B cell (primary cell): ENCODE results near the gene DNAJA1. TPM values are rescaled to one million over a fixed set of nuclear protein-coding genes. Genes with fewer than 3 reads are reported as not detected.

Experiments used
- ATAC-seq: fragments of 200-7000 bp; cut with Tn5 transposase; one replicate; pipeline ENCODE4 v1.10.0; 2021; ENCODE audit warnings: low read depth, mild to moderate bottlenecking, moderate number of reproducible peaks, moderate library complexity
- CTCF ChIA-PET: fragments of 350-600 bp; sonication (Branson Sonifier 250); formaldehyde crosslinking; loops from one replicate; lab custom pipeline; 2021; ENCODE audit warnings: antibody characterized with exemption, inconsistent platforms; lab: Charles Lee
- POLR2A ChIA-PET: fragments of 350-600 bp; sonication (Branson Sonifier 250); formaldehyde crosslinking; loops from one replicate; lab custom pipeline; 2021; ENCODE audit warnings: antibody characterized with exemption; lab: Charles Lee
- DNase-seq: peaks from one replicate; pipeline ENCODE4 v3.0.0; 2013
- H2AFZ ChIP-seq: 2 replicates; pipeline ENCODE4 v1.6.1; 2012; ENCODE audit warnings: mild to moderate bottlenecking, low read depth, low read length; ENCODE audit not compliant: insufficient read depth, poor library complexity, severe bottlenecking
- H3K27ac ChIP-seq, 2 donors: 1 replicate in 1 of 2; 2 replicates in 1 of 2; pipeline ENCODE4 v1.5.1; 2012 to 2013; ENCODE audit warnings: low read length in 2 of 2, mild to moderate bottlenecking in 2 of 2, moderate library complexity in 1 of 2
- H3K27me3 ChIP-seq, 4 experiments: fragments of 200-600 bp in 1 of 4; sonication (generic) in 1 of 4; replicated peaks in 1 of 4; 1 replicate in 2 of 4; 2 replicates in 2 of 4; pipeline versions ENCODE4 v1.6.1 to v1.7.0; 2013 to 2016; ENCODE audit warnings: low read length in 3 of 4, mild to moderate bottlenecking in 2 of 4, mixed read lengths in 1 of 4, moderate library complexity in 1 of 4; ENCODE audit not compliant: insufficient read depth in 4 of 4, control insufficient read depth in 3 of 4; ENCODE audit errors: control extremely low read depth in 1 of 4
- H3K36me3 ChIP-seq, 2 experiments: replicated peaks in 1 of 2; 1 replicate in 1 of 2; 2 replicates in 1 of 2; pipeline versions ENCODE4 v1.6.1 to v1.7.1; 2013; ENCODE audit warnings: low read length in 1 of 2; ENCODE audit not compliant: insufficient read depth in 2 of 2, control insufficient read depth in 1 of 2; ENCODE audit errors: control extremely low read depth in 1 of 2, extremely low read depth in 1 of 2
- H3K4me1 ChIP-seq, 2 donors: fragments of 200-600 bp in 1 of 2; sonication (generic) in 1 of 2; 1 replicate in 1 of 2; 2 replicates in 1 of 2; pipeline versions ENCODE4 v1.5.1 to v1.6.1; 2013 to 2017; ENCODE audit warnings: low read length in 2 of 2; ENCODE audit not compliant: control insufficient read depth in 2 of 2, insufficient read depth in 2 of 2
- H3K4me2 ChIP-seq: replicated peaks from 2 replicates; pipeline ENCODE3; 2012; ENCODE audit warnings: mild to moderate bottlenecking, low read depth, low read length; ENCODE audit not compliant: poor library complexity, severe bottlenecking
- H3K4me3 ChIP-seq, 5 experiments: fragments of 200-600 bp in 1 of 5; sonication (generic) in 1 of 5; 1 replicate in 3 of 5; 2 replicates in 2 of 5; pipeline versions ENCODE4 v1.5.1 to v1.7.0; 2011 to 2016; ENCODE audit warnings: low read length in 4 of 5, mild to moderate bottlenecking in 4 of 5, low read depth in 2 of 5, control low read depth in 1 of 5, moderate library complexity in 1 of 5; ENCODE audit not compliant: insufficient read depth in 1 of 5; ENCODE audit errors: control extremely low read depth in 1 of 5, extremely low read depth in 1 of 5
- H3K79me2 ChIP-seq: fragments of 200-600 bp; sonication (generic); one replicate; pipeline ENCODE4 v1.6.0; 2016; ENCODE audit warnings: low read length; ENCODE audit not compliant: control insufficient read depth, insufficient read depth
- H3K9ac ChIP-seq: fragments of 200-600 bp; sonication (generic); 2 replicates; pipeline ENCODE4 v1.6.1; 2017; ENCODE audit warnings: mild to moderate bottlenecking, low read length, moderate library complexity
- H3K9me3 ChIP-seq, 3 donors: one replicate each; pipeline versions ENCODE4 v1.6.1 to v1.7.1; 2013; ENCODE audit warnings: low read length in 2 of 3; ENCODE audit not compliant: control insufficient read depth in 2 of 3, insufficient read depth in 1 of 3; ENCODE audit errors: control extremely low read depth in 1 of 3
- H4K20me1 ChIP-seq: 2 replicates; pipeline ENCODE4 v1.6.0; 2012; ENCODE audit warnings: mild to moderate bottlenecking, low read length; ENCODE audit not compliant: insufficient read depth, control insufficient read depth, poor library complexity, severe bottlenecking
- H3K27ac Mint-ChIP-seq: one replicate; pipeline ENCODE4 v1.8.0; 2021; ENCODE audit warnings: mixed read lengths
- H3K27me3 Mint-ChIP-seq: one replicate; pipeline ENCODE4 v1.8.0; 2021; ENCODE audit warnings: mixed read lengths
- H3K4me1 Mint-ChIP-seq: one replicate; pipeline ENCODE4 v1.8.0; 2021; ENCODE audit warnings: mixed read lengths
- H3K4me3 Mint-ChIP-seq: one replicate; pipeline ENCODE4 v1.8.0; 2021; ENCODE audit warnings: mixed read lengths
- H3K9me3 Mint-ChIP-seq: one replicate; pipeline ENCODE4 v1.8.0; 2022; ENCODE audit warnings: mixed read lengths; ENCODE audit not compliant: insufficient read depth
- EZH2 ChIP-seq: IDR thresholded peaks from 2 replicates; pipeline ENCODE4 v1.6.1; 2012; ENCODE audit warnings: borderline replicate concordance, low read depth, mild to moderate bottlenecking, moderate library complexity, low read length; ENCODE audit not compliant: insufficient read depth, poor library complexity, severe bottlenecking
- WGBS: methylation state at CpG from one replicate; pipeline ENCODE4 v1.1.5; 2013; ENCODE audit warnings: missing lambda C conversion rate; ENCODE audit not compliant: insufficient coverage; 5-methylcytosine and 5-hydroxymethylcytosine counted together
- intact Hi-C: fragments of 100-400 bp; cut with micrococcal nuclease; formaldehyde crosslinking; loops from one replicate; pipeline ENCODE4 v1.10.0; 2022
- polyA plus RNA-seq: library from polyadenylated mRNA; depleted of rRNA; stranded (reverse); fragments of >200 nt; gene quantifications from 2 replicates; pipeline ENCODE4 v1.2.3, GENCODE V29; 2012
- total RNA-seq, 2 donors: library from RNA; stranded (reverse); fragments of 120-200 nt in 1 of 2; gene quantifications; 1 replicate in 1 of 2; 2 replicates in 1 of 2; pipeline versions ENCODE4 v1.2.3 to v1.2.4, GENCODE V29; 2013 to 2022
- TF ChIP-seq, protein P1 (sequence below): fragments of 200-600 bp; IDR thresholded peaks from one replicate; pipeline ENCODE4 v1.8.0; 2022; ENCODE audit warnings: antibody characterized with exemption, mild to moderate bottlenecking

DNAJA1 gene
- total and polyA plus RNA-seq, 2 donors (not counting 1 experiment from before 2014, with no cell fraction given) = 68.6 to 104 TPM

DNA sequence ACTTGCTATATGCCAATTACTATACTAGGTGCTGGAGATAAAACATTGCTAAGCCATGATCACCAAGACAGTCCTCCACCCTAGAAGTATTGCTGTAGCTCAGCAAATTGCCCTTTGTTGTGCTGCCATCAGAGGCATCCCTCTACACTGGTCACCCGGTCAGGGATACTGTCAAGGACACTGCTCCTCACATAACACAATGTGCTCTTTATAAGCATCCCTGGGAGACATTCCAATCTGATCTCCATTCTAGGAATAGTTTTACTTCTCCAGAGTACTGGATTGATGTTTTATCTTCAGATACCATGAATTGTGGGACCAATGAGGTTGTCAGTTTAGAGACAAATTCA, 10.4 kb upstream of the DNAJA1 start:
- H4K20me1 ChIP-seq = no peaks in the 10 kb centered on the region
- H3K4me1 Mint-ChIP-seq = no peaks in the 10 kb centered on the region
- H3K36me3 ChIP-seq = no peaks in the 10 kb centered on the region
- peaks cover 11% of the 10 kb centered on the region for H3K79me2 ChIP-seq
- H2AFZ ChIP-seq = no peak overlapping the region
- H3K4me1 ChIP-seq = no peaks in the 10 kb centered on the region
- ATAC-seq (no peak), DNase-seq (no peak)
- no peaks in the 10 kb centered on the region for H3K9me3 Mint-ChIP-seq
- CTCF ChIA-PET = interaction anchor here (0.8 kb wide), 1 partner anchor 10 kb away, joined by 3 read pairs; the partner anchor contains the start of gene DNAJA1
- H3K4me2 ChIP-seq = no peak overlapping the region
- H3K4me3 Mint-ChIP-seq = no peak overlapping the region
- H3K4me3 ChIP-seq = no peak overlapping the region
- H3K27me3 ChIP-seq = no peaks in the 10 kb centered on the region
- H3K27me3 Mint-ChIP-seq = no peaks in the 10 kb centered on the region
- intact Hi-C loops = no loop called here
- TF ChIP-seq, protein P1, sequence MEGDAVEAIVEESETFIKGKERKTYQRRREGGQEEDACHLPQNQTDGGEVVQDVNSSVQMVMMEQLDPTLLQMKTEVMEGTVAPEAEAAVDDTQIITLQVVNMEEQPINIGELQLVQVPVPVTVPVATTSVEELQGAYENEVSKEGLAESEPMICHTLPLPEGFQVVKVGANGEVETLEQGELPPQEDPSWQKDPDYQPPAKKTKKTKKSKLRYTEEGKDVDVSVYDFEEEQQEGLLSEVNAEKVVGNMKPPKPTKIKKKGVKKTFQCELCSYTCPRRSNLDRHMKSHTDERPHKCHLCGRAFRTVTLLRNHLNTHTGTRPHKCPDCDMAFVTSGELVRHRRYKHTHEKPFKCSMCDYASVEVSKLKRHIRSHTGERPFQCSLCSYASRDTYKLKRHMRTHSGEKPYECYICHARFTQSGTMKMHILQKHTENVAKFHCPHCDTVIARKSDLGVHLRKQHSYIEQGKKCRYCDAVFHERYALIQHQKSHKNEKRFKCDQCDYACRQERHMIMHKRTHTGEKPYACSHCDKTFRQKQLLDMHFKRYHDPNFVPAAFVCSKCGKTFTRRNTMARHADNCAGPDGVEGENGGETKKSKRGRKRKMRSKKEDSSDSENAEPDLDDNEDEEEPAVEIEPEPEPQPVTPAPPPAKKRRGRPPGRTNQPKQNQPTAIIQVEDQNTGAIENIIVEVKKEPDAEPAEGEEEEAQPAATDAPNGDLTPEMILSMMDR = no peak
- TF ChIP-seq EZH2 = no peak
- POLR2A ChIA-PET = no interaction called here
- no peak overlapping the region for H3K9ac ChIP-seq
- no peak overlapping the region for H3K27ac Mint-ChIP-seq
- no peak overlapping the region for H3K27ac ChIP-seq
- WGBS = no CpG with 5 or more reads among the region's 1 CpG
- no peaks in the 10 kb centered on the region for H3K9me3 ChIP-seq

DNA sequence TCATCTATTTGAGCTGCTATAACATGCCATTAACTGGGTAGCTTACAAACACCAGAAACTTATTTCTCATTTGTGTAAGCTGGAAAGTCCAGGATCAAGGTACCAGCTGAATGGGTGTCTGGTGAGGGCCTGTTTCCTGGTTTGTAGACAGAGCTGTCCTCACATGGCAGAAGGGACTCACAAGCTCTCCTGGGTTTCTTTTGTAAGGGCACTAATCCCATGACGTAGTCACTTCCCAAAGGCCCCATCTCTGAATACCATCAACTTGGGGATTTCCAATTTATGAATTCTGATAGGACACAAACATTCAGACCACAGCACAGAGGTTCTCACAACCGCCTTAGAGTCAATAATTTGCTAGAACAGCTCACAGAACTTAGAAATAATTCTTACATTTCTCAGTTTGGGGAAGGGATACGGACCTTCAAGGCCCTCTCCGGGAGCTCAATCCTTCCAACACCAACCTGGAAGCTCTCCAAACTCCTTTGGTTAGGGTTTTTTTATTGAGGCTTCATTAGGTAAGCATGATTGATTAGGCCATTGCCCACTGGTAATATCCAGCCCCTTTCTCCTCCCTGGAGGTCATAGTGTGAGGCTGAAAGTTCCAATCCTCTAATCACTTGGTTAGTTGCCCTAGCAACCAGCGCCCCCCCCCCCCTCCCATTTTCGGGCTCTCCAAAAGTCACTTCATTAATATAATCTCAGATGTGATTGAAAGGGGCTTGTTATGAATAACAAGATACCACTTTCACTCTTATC, 7.6 kb upstream of the DNAJA1 start:
- no peaks in the 10 kb centered on the region for H3K27me3 Mint-ChIP-seq
- ATAC-seq = no peak
- no peak for DNase-seq
- intact Hi-C loops = no loop called here
- H4K20me1 ChIP-seq = no peaks in the 10 kb centered on the region
- H3K79me2 ChIP-seq = peaks cover 26% of the 10 kb centered on the region
- no peaks in the 10 kb centered on the region for H3K4me1 ChIP-seq
- H3K4me3 ChIP-seq = no peak overlapping the region
- 67% methylated on average over 1 of the region's 6 CpGs for WGBS
- no peaks in the 10 kb centered on the region for H3K9me3 Mint-ChIP-seq
- no peak overlapping the region for H2AFZ ChIP-seq
- no peak overlapping the region for H3K4me3 Mint-ChIP-seq
- no peaks in the 10 kb centered on the region for H3K9me3 ChIP-seq
- TF ChIP-seq EZH2 = no peak
- TF ChIP-seq, protein P1 = no peak
- H3K4me1 Mint-ChIP-seq = peaks cover 9% of the 10 kb centered on the region
- no peaks in the 10 kb centered on the region for H3K36me3 ChIP-seq
- no peak overlapping the region for H3K4me2 ChIP-seq
- H3K9ac ChIP-seq = no peak overlapping the region
- H3K27ac ChIP-seq = no peak overlapping the region
- CTCF ChIA-PET = no interaction called here
- POLR2A ChIA-PET = no interaction called here
- no peaks in the 10 kb centered on the region for H3K27me3 ChIP-seq
- no peak overlapping the region for H3K27ac Mint-ChIP-seq
